T-cell (primary cell): ENCODE measurements around the gene APOO. TPM values are rescaled to one million over a fixed set of nuclear protein-coding genes. Genes with fewer than 3 reads are reported as not detected.

Experiments
- ATAC-seq, 4 experiments: fragments of 200-7000 bp in 3 of 4; fragments of 150-1000 bp in 1 of 4; cut with Tn5 transposase; replicated peaks in 1 of 4; 1 replicate in 3 of 4; 2 replicates in 1 of 4; pipeline ENCODE4 v1.10.0; 2021; ENCODE audit warnings: moderate library complexity in 3 of 4, mild to moderate bottlenecking in 2 of 4, moderate number of reproducible peaks in 1 of 4
- CTCF ChIA-PET, 2 donors: fragments of 300-600 bp; sonication (Branson Sonifier 250); formaldehyde crosslinking; loops; one replicate each; lab custom pipeline; 2022; ENCODE audit warnings: antibody characterized with exemption in 2 of 2; lab: Charles Lee
- POLR2A ChIA-PET, 2 donors: fragments of 300-600 bp; sonication (Branson Sonifier 250); formaldehyde crosslinking; loops; one replicate each; lab custom pipeline; 2022; ENCODE audit warnings: antibody characterized with exemption in 2 of 2; lab: Charles Lee
- DNase-seq, 35 experiments: peaks; one replicate each; pipeline versions ENCODE4 v3.0.0 to v3.0.0-alpha.2; 2013 to 2023
- H3K27ac ChIP-seq: one replicate; pipeline ENCODE4 v1.5.1; 2013; ENCODE audit warnings: low read length
- H3K27me3 ChIP-seq, 2 experiments: replicated peaks in 1 of 2; 1 replicate in 1 of 2; 2 replicates in 1 of 2; pipeline versions ENCODE4 v1.6.1 to v1.7.0; 2013; ENCODE audit warnings: low read length in 1 of 2, mixed read lengths in 1 of 2; ENCODE audit not compliant: control insufficient read depth in 2 of 2, insufficient read depth in 2 of 2; ENCODE audit errors: extremely low read depth in 1 of 2
- H3K36me3 ChIP-seq, 2 donors: 1 replicate in 1 of 2; 2 replicates in 1 of 2; pipeline versions ENCODE4 v1.6.1 to v1.7.0; 2013; ENCODE audit warnings: low read length in 1 of 2; ENCODE audit not compliant: control insufficient read depth in 2 of 2, insufficient read depth in 1 of 2; ENCODE audit errors: extremely low read depth in 1 of 2
- H3K4me1 ChIP-seq, 2 experiments: 1 replicate in 1 of 2; 2 replicates in 1 of 2; pipeline versions ENCODE4 v1.6.1 to v1.7.0; 2013; ENCODE audit warnings: low read length in 2 of 2, mixed read lengths in 1 of 2; ENCODE audit not compliant: insufficient read depth in 2 of 2, control insufficient read depth in 1 of 2; ENCODE audit errors: extremely low read depth in 1 of 2
- H3K4me3 ChIP-seq, 2 donors: 1 replicate in 1 of 2; 2 replicates in 1 of 2; pipeline versions ENCODE4 v1.5.1 to v1.7.0; 2013; ENCODE audit warnings: mild to moderate bottlenecking in 2 of 2, low read length in 1 of 2, moderate library complexity in 1 of 2; ENCODE audit not compliant: control insufficient read depth in 1 of 2; ENCODE audit errors: extremely low read depth in 1 of 2
- H3K9me3 ChIP-seq: 2 replicates; pipeline ENCODE4 v1.7.0; 2013
- H3K27ac Mint-ChIP-seq, 2 donors: one replicate each; pipeline ENCODE4 v1.8.0; 2020 to 2021; ENCODE audit warnings: mild to moderate bottlenecking in 2 of 2, mixed read lengths in 2 of 2
- H3K27me3 Mint-ChIP-seq, 2 donors: one replicate each; pipeline ENCODE4 v1.8.0; 2021 to 2022; ENCODE audit warnings: mixed read lengths in 2 of 2
- H3K36me3 Mint-ChIP-seq: one replicate; pipeline ENCODE4 v1.8.0; 2021; ENCODE audit warnings: mixed read lengths
- H3K4me1 Mint-ChIP-seq, 3 donors: one replicate each; pipeline ENCODE4 v1.8.0; 2020 to 2022; ENCODE audit warnings: mixed read lengths in 3 of 3, mild to moderate bottlenecking in 1 of 3
- H3K4me3 Mint-ChIP-seq, 3 donors: one replicate each; pipeline ENCODE4 v1.8.0; 2020 to 2022; ENCODE audit warnings: mild to moderate bottlenecking in 3 of 3, mixed read lengths in 3 of 3, moderate library complexity in 3 of 3
- H3K9me3 Mint-ChIP-seq, 3 donors: one replicate each; pipeline ENCODE4 v1.8.0; 2020 to 2022; ENCODE audit warnings: mixed read lengths in 3 of 3
- WGBS: methylation state at CpG from one replicate; pipeline ENCODE4 v1.1.5; 2013; ENCODE audit warnings: missing lambda C conversion rate; ENCODE audit not compliant: insufficient coverage; 5-methylcytosine and 5-hydroxymethylcytosine counted together
- total RNA-seq, 35 experiments: library from RNA in 6 of 35; stranded (reverse) in 6 of 35; fragments of 120-200 nt in 1 of 35; gene quantifications; one replicate each; pipeline versions ENCODE4 v1.2.1 to v1.2.4 and lab custom pipeline; 2013 to 2026

APOO gene
- total RNA-seq, 5 donors from 2014 or later (not counting 1 experiment from before 2014, with no cell fraction given), result 5.2 to 16.5 (median 6.4) TPM

GRCh38 chrX:23811108-23811651 lies 96.6 kb downstream of the APOO start:
- DNase-seq, result no peak
- Mint-ChIP-seq H3K4me3 (peak overlapping the region in 1 of 3 donors; percentile 28), H3K27ac (no peak overlapping the region), H3K9me3 (no peaks in the 10 kb centered on the region), H3K4me1 (peaks cover 1 to 10% (median 8%) of the 10 kb centered on the region in 3 donors), H3K36me3 (no peaks in the 10 kb centered on the region), H3K27me3 (peaks cover 0 to 13% of the 10 kb centered on the region in 2 donors)
- ChIA-PET POLR2A (no interaction called here), CTCF (no interaction called here)
- H3K9me3 ChIP-seq, result no peaks in the 10 kb centered on the region
- 18% methylated on average over 2 of the region's 10 CpGs for WGBS
- H3K36me3 ChIP-seq, result no peaks in the 10 kb centered on the region
- no peak for ATAC-seq
- no peak overlapping the region for H3K4me3 ChIP-seq
- H3K4me1 ChIP-seq, result no peaks in the 10 kb centered on the region
- no peaks in the 10 kb centered on the region for H3K27me3 ChIP-seq
- no peak overlapping the region for H3K27ac ChIP-seq

- CTCF ChIA-PET, result no interaction called here
- Histone ChIP-seq H3K9me3 (no peaks in the 10 kb centered on the region), H3K27me3 (no peaks in the 10 kb centered on the region), H3K36me3 (no peaks in the 10 kb centered on the region), H3K27ac (no peak overlapping the region), H3K4me3 (no peak overlapping the region), H3K4me1 (no peaks in the 10 kb centered on the region)
- Mint-ChIP-seq H3K27ac (no peak overlapping the region), H3K36me3 (no peaks in the 10 kb centered on the region), H3K4me3 (no peak overlapping the region), H3K9me3 (no peaks in the 10 kb centered on the region), H3K4me1 (peaks cover 1 to 10% (median 8%) of the 10 kb centered on the region in 3 donors), H3K27me3 (peaks cover 0 to 13% of the 10 kb centered on the region in 2 donors)
- ATAC-seq (no peak), DNase-seq (no peak)
- no CpG with 5 or more reads among the region's 3 CpGs for WGBS
- POLR2A ChIA-PET, result no interaction called here
Observed at GRCh38 chrX:23810279-23810678, 97.5 kb downstream of the APOO start.

GRCh38 chrX:23805389-23805788 lies 102.3 kb downstream of the APOO start:
- peaks cover 0 to 2% (median 0%) of the 10 kb centered on the region in 3 donors for H3K4me1 Mint-ChIP-seq
- H3K27me3 Mint-ChIP-seq, result peaks cover 0 to 4% of the 10 kb centered on the region in 2 donors
- no peak overlapping the region for H3K27ac Mint-ChIP-seq
- H3K9me3 Mint-ChIP-seq, result no peaks in the 10 kb centered on the region
- DNase-seq, result no peak
- Histone ChIP-seq H3K9me3 (no peaks in the 10 kb centered on the region), H3K4me1 (no peaks in the 10 kb centered on the region), H3K27ac (no peak overlapping the region), H3K36me3 (no peaks in the 10 kb centered on the region), H3K27me3 (no peaks in the 10 kb centered on the region), H3K4me3 (no peak overlapping the region)
- no peaks in the 10 kb centered on the region for H3K36me3 Mint-ChIP-seq
- ChIA-PET CTCF (no interaction called here), POLR2A (no interaction called here)
- 80% methylated on average over 1 of the region's 9 CpGs for WGBS
- no peak overlapping the region for H3K4me3 Mint-ChIP-seq
- no peak for ATAC-seq

- Histone ChIP-seq H3K9me3 (no peaks in the 10 kb centered on the region), H3K27me3 (no peaks in the 10 kb centered on the region), H3K36me3 (no peaks in the 10 kb centered on the region), H3K4me1 (no peaks in the 10 kb centered on the region), H3K27ac (no peak overlapping the region), H3K4me3 (no peak overlapping the region)
- Mint-ChIP-seq H3K4me3 (no peak overlapping the region), H3K27ac (no peak overlapping the region), H3K9me3 (no peaks in the 10 kb centered on the region), H3K27me3 (peaks cover 0 to 4% of the 10 kb centered on the region in 2 donors), H3K36me3 (no peaks in the 10 kb centered on the region), H3K4me1 (peaks cover 0 to 2% (median 0%) of the 10 kb centered on the region in 3 donors)
- WGBS, result no CpG with 5 or more reads among the region's 3 CpGs
- no peak for DNase-seq
- ATAC-seq, result no peak
- ChIA-PET CTCF (no interaction called here), POLR2A (interaction anchor here in 1 of 2 donors (0.6 kb wide), 1 partner anchor 249 kb away, joined by 3 read pairs; no protein-coding TSS in a partner anchor)
Observed at GRCh38 chrX:23804578-23804977, 103.2 kb downstream of the APOO start.

- whole genome bisulfite sequencing, result 100% methylated on average over 1 of the region's 5 CpGs
- no peak overlapping the region for H3K27ac Mint-ChIP-seq
- no peak for DNase-seq
- Histone ChIP-seq H3K4me1 (no peaks in the 10 kb centered on the region), H3K36me3 (no peaks in the 10 kb centered on the region), H3K27ac (no peak overlapping the region), H3K27me3 (no peaks in the 10 kb centered on the region), H3K9me3 (no peaks in the 10 kb centered on the region), H3K4me3 (no peak overlapping the region)
- peaks cover 0 to 4% of the 10 kb centered on the region in 2 donors for H3K27me3 Mint-ChIP-seq
- no peaks in the 10 kb centered on the region for H3K9me3 Mint-ChIP-seq
- ATAC-seq, result no peak
- H3K36me3 Mint-ChIP-seq, result no peaks in the 10 kb centered on the region
- peaks cover 0 to 2% (median 0%) of the 10 kb centered on the region in 3 donors for H3K4me1 Mint-ChIP-seq
- no peak overlapping the region for H3K4me3 Mint-ChIP-seq
- ChIA-PET CTCF (no interaction called here), POLR2A (interaction anchor here in 1 of 2 donors (0.6 kb wide), 1 partner anchor 249 kb away, joined by 3 read pairs; no protein-coding TSS in a partner anchor)
Observed at GRCh38 chrX:23803931-23804381, 103.8 kb downstream of the APOO start.

GRCh38 chrX:23802431-23802830 lies 105.3 kb downstream of the APOO start:
- POLR2A ChIA-PET, result interaction anchor here in 1 of 2 donors (0.5 kb wide), 1 partner anchor 49 kb away, joined by 5 read pairs; no protein-coding TSS in a partner anchor
- peaks cover 0 to 2% (median 0%) of the 10 kb centered on the region in 3 donors for H3K4me1 Mint-ChIP-seq
- no peak overlapping the region for H3K27ac Mint-ChIP-seq
- no peak overlapping the region for H3K27ac ChIP-seq
- no peaks in the 10 kb centered on the region for H3K27me3 ChIP-seq
- H3K36me3 Mint-ChIP-seq, result no peaks in the 10 kb centered on the region
- WGBS, result no CpG with 5 or more reads among the region's 5 CpGs
- CTCF ChIA-PET, result no interaction called here
- ATAC-seq, result no peak
- no peak overlapping the region for H3K4me3 ChIP-seq
- H3K36me3 ChIP-seq, result no peaks in the 10 kb centered on the region
- no peak overlapping the region for H3K4me3 Mint-ChIP-seq
- H3K27me3 Mint-ChIP-seq, result peaks cover 0 to 3% of the 10 kb centered on the region in 2 donors
- H3K9me3 Mint-ChIP-seq, result no peaks in the 10 kb centered on the region
- no peaks in the 10 kb centered on the region for H3K9me3 ChIP-seq
- H3K4me1 ChIP-seq, result no peaks in the 10 kb centered on the region
- DNase-seq, result no peak
